ENCODE results near the gene DRAP1. TPM values are rescaled to one million over a fixed set of nuclear protein-coding genes. Genes with fewer than 3 reads are reported as not detected.
"Not testable (repeated sequence)": the region's sequence is repeated elsewhere in the genome, so short reads cannot be mapped to it uniquely, and the experiment has no call there.

DRAP1 gene
- total RNA-seq, 1 donor from 2014 or later: 110 TPM

GRCh38 chr11:65884716-65885092 lies 34.5 kb upstream of the DRAP1 start:
- intact Hi-C loops (cut with DNase I): loop anchor here (1.0 kb wide), 1 partner anchor 104 kb away; no protein-coding TSS in a partner anchor

DNA sequence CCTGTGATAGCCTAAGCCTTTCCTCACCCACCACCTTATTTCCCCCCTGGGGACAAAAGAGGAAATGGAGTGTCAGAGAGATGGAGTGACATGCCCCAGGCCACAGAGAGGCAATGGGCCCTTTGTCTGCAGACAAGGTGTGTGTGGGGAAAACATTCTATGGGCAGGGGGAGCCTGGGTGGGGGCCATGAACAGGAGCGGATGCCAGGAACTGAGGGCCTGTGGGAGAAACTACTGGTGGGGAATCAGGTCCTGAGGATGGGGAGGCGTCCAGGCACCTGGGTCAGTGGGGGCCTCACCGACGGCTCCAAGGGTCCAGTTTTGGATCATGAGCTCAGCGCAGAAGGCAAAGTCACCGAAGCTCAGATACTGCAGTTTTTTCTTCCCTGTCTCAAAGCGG lies 34.0 kb upstream of the DRAP1 start:
- DNase-seq (ENCODE audit: missing footprints) (no peak), ATAC-seq (no peak)
- intact Hi-C loops (cut with DNase I): no loop called here

More at GRCh38 chr11:65884716-65885092, 34.5 kb upstream of the DRAP1 start:
- ATAC-seq (no peak), DNase-seq (ENCODE audit: missing footprints) (peak; percentile 91)

GRCh38 chr11:65885808-65886536 lies 33.3 kb upstream of the DRAP1 start:
- ATAC-seq: no peak
- no peak for DNase-seq (ENCODE audit: missing footprints)
- intact Hi-C loops (cut with DNase I): no loop called here

DNA sequence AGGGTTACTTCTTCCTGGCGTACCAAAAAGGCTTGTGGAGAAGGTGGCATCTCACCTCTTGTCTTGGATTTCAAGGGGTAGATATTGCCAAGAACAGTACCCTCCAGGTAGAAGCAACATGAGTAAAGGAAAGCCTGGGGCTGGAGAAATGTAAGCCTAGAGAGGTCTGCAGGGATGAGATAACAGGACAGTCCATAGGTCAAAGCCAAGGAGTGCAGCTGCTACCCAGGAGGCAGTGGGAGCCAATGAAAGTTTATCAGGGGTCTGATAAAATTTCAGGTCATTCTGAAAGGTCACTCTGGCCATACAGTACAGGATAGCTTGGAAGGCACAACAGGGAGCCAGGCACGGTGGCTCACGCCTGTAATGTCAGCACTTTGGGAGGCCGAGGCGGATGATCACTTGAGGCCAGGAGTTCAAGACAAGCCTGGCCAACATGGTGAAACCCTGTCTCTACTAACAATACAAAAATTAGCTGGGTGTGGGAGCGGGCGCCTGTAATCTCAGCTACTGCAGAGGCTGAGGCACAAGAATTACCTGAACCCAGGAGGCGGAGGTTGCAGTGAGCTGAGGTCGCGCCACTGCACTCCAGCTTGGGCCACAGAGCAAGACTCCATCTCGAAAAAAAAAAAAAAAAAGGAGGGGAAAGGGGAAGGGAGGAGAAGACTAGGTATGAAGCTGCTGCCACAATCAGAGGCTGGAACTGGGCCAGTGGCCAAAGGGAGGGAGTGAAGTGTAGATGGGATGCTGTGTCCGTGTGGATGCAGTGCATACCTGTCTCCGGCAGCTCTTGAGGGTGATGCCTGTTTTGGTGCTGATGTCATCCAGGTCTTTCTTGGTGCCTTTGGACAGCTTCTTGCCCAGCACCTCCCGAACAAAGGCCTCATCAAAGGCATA lies 32.2 kb upstream of the DRAP1 start:
- DNase-seq (ENCODE audit: missing footprints) (no peak), ATAC-seq (no peak)
- intact Hi-C loops (cut with DNase I): no loop called here

DNA sequence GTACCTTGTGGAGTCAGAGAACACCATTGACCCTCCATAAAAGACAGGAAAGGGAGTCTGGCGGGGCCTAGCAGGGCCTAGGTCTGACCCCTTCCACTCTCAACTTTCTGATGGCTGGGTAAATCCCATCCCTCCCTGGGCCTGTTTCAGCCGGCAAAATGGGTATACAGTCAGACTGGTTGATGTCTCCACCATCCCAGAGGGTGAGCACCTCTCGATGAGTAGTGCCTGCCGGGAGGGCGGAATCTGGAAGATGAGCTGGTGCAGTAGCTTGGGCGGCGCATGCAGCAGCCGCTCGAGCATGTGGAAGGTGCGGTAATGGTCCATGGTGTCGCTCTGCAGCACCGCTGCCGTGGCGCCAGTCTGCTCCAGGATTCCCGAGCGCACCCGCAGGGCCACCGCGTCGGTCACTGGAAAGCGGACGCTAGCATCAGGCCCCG lies 31.5 kb upstream of the DRAP1 start:
- intact Hi-C loops (cut with DNase I): loop anchor here (1.0 kb wide), 2 partner anchors 32 to 74 kb away; partner anchors contain the start of genes C11orf68, DRAP1 and SART1
- no peak for DNase-seq (ENCODE audit: missing footprints)
- ATAC-seq: no peak

GRCh38 chr11:65888163-65888814 lies 30.9 kb upstream of the DRAP1 start, which contains the start of gene FIBP:
Gene FIBP (minus strand): TSS chr11:65888471. CDS start chr11:65888418, 53 bp downstream.
- ATAC-seq (peak; percentile 88), DNase-seq (ENCODE audit: missing footprints) (peak; percentile 99)
- intact Hi-C loops (cut with DNase I): loop anchor here (1.0 kb wide), 2 partner anchors 31 to 73 kb away; partner anchors contain the start of genes C11orf68, DRAP1 and SART1

- DNase-seq (ENCODE audit: missing footprints): peak; percentile 99
- intact Hi-C loops (cut with DNase I): loop anchor here (1.0 kb wide), 1 partner anchor 26 kb away; no protein-coding TSS in a partner anchor
- ATAC-seq: peak; percentile 85
These were observed 28.7 kb upstream of the DRAP1 start, which contains the start of gene CCDC85B for GRCh38 chr11:65890324-65891218. Gene CCDC85B (plus strand): TSS chr11:65890673. CDS start chr11:65890784, 111 bp downstream.

GRCh38 chr11:65891219-65892136 lies 27.7 kb upstream of the DRAP1 start:
- DNase-seq (ENCODE audit: missing footprints) (peak; percentile 82), ATAC-seq (no peak)
- intact Hi-C loops (cut with DNase I): no loop called here

GRCh38 chr11:65892137-65892540 lies 27.1 kb upstream of the DRAP1 start:
- DNase-seq (ENCODE audit: missing footprints); intact Hi-C loops (cut with DNase I); ATAC-seq: not testable (repeated sequence)

DNA sequence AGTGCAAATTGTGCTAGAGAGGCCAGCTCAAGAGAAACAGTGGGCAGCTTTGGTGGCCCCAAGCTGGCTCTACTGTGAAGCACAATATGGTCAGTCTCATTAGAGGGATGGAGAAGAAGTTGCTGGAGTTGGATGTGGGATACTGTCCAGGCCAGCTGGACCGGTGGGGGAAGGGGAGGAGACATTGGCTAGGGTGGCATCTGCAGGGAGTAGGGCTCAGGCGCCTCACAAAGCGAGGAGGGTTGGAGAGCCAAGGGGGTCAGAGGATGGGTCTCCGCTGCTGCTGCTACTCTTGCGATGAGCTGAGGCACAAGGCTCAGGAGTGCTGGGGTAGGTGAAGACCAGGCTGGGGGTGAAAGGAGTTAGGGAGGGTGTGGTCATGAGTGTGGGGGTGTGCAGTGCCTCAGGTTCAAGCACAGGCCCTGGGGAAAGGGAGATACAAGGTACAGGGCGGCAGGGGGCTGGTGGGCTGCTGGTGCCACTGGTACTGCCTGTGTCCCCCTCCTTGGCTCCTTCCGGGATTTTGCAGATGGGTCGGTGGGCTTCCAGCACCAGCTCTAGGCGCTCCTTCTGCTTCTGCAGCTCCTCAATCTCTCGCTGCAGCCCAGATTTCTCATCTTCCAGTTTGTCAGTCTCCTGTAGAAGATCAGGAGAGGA lies 26.4 kb upstream of the DRAP1 start:
- ATAC-seq: no peak
- intact Hi-C loops (cut with DNase I): no loop called here
- DNase-seq (ENCODE audit: missing footprints): no peak

- DNase-seq (ENCODE audit: missing footprints) (no peak), ATAC-seq (no peak)
- intact Hi-C loops (cut with DNase I): no loop called here
These were observed 25.1 kb upstream of the DRAP1 start for GRCh38 chr11:65894034-65894591.

DNA sequence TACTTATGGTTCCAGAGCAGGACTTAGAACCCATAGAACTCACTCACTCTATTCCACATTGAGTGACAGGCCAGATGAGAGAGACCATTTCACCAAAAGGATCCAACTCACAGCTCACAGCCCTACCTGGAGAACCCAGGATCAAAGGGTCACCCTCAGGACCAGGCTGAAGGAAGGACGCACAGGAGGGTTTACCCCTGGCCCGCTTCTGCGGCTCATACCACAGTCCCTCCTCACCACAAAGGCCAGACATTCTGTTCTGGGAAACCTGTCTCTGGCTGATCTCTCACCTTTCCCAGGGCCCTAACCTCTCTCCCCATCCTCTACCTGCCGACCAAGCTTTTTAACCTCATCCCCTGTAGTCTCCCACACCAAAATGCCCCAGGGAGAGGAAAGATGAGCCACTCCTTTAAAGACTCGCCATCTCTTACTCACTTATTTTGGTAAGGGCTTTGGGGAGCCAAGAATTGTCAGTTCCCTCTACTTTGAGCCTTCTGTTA lies 23.7 kb upstream of the DRAP1 start:
- DNase-seq (ENCODE audit: missing footprints) (no peak), ATAC-seq (no peak)
- intact Hi-C loops (cut with DNase I): no loop called here

DNA sequence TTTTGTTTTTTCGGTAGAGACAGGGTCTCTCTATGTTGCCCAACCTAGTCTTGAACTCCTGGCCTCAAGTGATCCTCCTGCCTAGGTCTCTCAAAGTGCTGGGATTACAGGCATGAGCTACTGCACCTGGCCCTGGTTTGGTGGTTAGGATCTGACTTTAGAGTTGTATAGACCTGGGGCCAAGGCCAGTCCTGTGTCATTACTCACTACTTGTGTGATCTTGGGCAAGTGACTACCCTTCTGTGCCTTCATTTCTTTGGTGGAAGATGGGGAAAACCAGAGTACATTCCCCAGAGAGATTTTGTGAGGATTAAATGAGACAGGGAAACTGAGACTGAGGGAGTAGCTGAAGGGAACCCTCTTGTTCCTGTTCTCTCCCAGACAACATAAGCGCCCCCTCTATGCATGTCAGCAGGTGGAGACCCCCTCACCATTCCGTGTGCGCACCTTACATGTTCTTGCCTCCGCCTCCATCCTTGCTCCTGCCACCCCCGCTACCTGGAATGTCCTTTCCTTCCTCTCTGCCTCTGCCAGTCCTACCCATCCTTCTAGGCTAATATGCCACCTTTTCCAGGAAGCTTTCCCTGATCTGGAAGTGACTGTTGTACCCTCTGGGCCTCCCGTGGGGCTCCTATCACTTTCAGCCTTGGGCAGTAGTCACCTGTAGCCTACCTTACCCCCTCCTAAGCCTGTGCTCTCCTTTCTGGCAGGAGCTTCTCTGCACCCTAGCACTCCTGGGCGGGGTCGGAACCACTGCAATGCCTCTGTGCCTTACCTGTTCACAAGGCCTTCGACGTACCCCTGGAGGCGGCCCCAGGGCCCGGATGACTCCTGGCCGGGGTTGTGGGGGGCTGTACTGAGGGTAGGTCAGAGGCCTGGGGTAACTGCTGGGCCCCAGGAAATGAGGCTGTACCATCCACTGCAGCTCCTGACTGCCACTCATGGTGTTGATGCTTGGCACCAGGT lies 22.9 kb upstream of the DRAP1 start:
- no peak for DNase-seq (ENCODE audit: missing footprints)
- intact Hi-C loops (cut with DNase I): no loop called here
- ATAC-seq: no peak

DNA sequence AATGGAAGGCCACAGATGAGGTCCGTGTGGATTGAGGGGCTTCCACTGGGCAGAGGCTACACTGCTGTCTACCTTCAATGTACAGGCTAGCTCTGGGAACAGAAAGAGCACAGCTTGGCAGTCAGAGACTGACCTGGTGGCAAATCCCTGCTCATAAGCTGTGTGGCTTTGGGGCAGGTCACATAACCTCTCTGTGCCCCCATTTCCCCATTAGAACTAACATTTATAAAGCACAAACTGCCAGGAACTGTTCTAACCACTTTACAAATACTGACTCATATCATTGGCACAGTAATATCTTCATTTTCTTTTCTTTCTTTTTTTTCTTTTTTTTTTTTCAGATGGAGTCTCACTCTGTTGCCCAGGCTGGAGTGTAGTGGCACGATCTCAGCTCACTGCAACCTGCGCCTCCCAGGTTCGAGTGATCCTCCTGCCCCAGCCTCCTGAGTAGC lies 22.2 kb upstream of the DRAP1 start:
- ATAC-seq: no peak
- no peak for DNase-seq (ENCODE audit: missing footprints)
- intact Hi-C loops (cut with DNase I): no loop called here

Measured in Right ventricle myocardium inferior (tissue), 1 donor.